Measurements from ENCODE around the gene HOXA13. TPM values are rescaled to one million over a fixed set of nuclear protein-coding genes. Genes with fewer than 3 reads are reported as not detected.
A peak's percentile ranks its signal among the peaks of the same experiment; 100 is the strongest.

The HOXA13 gene
- total RNA-seq, 2 experiments from 2014 or later: not detected

DNA sequence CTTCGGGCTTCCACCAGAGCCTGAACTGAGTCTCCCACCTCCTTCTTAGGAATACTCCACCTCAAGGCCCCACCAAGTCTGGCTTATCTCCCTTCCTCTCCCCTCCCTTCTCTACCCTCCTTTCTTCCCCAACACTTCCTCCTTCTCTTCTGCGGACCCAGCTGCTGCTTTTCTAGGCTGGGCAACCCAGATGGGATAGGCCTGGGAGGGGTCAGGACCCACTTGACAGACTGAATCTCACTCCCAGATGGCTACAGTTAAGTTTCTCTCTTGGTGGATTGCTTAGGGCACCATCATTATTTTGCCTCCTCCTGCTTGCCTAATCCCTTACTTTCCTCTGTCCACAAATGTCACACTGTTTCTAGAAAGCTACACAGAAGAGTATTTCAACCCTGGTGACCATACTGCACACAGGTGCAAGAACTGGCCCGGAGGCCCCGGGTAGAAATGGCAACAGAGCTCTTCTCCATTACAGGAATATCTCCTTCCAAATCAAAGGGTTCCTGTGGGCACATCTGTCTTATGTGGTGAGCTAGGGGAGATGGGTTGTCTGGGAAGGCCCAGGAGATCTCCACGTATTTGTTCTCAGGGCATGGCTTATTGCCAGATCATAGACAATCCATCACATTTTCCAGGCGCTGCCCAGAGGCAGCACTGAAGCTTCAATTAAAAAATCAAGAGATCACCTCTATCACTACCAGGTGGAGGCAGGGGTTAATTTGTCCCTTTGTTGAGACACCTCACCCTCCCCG is 9.7 kb downstream of the HOXA13 start:
- H3K36me3 Mint-ChIP-seq: no peaks in the 10 kb centered on the region
- ATAC-seq (no peak), DNase-seq (no peak)
- peaks cover 24% of the 10 kb centered on the region for H3K4me1 Mint-ChIP-seq
- no peaks in the 10 kb centered on the region for H3K9me3 Mint-ChIP-seq (ENCODE audit: low read depth)
- peaks cover 97% of the 10 kb centered on the region for H3K27me3 Mint-ChIP-seq
- H3K4me3 Mint-ChIP-seq: no peak overlapping the region
- CTCF ChIA-PET: interaction anchor here (0.6 to 3.2 kb wide), 4 partner anchors 11 to 67 kb away, joined by 3 to 12 read pairs (median 8); no protein-coding TSS in a partner anchor
- no peak overlapping the region for H3K27ac Mint-ChIP-seq

DNA sequence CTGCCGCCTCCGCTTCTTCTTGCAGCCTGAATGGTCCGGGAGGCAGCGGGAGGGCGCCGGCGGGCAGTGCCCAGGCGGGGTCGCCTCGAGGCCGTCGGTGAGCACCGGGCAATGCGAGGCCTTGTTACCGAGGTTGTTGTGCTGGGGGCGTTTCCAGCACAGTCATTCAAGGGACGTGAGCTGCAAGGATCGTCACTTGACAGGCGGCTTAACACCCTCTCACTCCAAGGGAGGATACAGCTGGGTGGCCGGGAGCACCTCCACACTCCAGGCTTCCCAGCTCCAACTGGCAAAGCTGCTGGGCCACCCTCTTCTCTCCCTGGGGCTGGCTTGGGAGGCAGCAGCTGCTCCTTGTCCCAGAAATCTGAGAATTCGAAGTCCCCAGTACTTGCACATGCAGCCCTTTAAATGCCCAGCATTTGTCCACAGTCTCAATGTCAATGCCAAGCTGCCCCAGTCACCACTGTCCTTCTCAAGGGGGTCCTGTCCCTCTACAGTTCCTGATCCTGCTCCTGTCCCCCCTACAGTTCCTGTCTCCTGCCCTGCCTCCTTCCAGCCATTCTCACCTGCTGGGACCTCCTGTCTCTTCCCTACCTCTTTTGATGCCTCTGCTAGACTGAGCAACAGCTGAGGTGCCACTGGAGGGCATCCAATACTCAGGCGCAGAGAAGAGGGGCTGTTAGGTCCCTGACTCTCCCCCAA is 10.4 kb downstream of the HOXA13 start:
- no peak overlapping the region for H3K27ac Mint-ChIP-seq

DNA sequence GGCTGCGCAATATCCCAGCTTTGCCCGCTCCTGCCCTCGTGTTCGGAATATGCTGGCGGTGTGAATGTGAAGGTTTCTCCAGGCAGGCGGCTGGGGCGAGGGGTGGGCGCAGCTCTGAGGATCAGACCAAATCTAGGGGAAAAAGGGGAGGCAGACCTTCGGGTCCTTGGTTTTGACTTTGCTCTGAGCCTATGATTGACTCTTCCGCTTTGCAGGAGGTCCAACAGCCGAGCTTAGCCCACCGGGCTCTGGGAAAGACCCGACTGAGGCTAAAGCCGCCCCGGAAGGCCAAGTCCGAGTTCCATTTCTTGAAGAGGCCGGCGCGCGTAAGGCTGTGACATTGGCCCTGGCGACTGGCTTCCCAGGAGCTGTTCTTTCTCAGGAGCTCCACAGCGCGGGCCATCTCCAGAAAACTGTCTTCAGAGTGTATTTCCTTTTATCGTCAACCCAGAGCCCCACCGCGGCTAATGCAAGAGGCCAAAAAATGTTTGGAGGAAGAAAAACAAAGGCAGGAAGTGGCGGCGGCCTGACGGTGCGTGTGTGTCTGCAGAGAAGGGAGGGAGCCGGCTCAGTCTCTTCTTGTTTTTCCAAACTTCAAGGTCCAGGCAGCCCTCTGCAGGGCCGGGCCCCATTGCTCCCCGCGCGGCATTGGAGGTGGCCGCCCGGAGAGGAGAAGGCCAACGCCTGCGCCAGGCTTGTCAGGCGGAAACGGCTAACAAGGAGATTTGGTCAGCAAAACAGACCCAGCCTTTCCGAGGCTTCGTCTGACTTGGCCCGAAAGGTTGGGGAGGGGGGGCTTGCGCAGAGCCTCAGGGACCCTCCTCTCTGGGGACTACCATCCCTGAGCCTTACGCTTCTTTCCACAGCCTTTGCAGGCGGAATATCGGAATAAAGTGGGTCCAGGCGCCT is 11.3 kb downstream of the HOXA13 start:
- H3K4me3 Mint-ChIP-seq: peak overlapping the region; percentile 53
- DNase-seq (peak; percentile 61), ATAC-seq (no peak)
- peaks cover 95% of the 10 kb centered on the region for H3K27me3 Mint-ChIP-seq
- H3K9me3 Mint-ChIP-seq (ENCODE audit: low read depth): no peaks in the 10 kb centered on the region
- H3K4me1 Mint-ChIP-seq: peaks cover 30% of the 10 kb centered on the region
- no peak overlapping the region for H3K27ac Mint-ChIP-seq
- CTCF ChIA-PET: interaction anchor here (1.2 to 2.6 kb wide), 2 partner anchors 12 to 38 kb away, joined by 3 to 7 read pairs; no protein-coding TSS in a partner anchor
- no peaks in the 10 kb centered on the region for H3K36me3 Mint-ChIP-seq

More for the DNA sequence above, 10.4 kb downstream of the HOXA13 start:
- DNase-seq: no peak
- H3K9me3 Mint-ChIP-seq (ENCODE audit: low read depth): no peaks in the 10 kb centered on the region
- H3K4me1 Mint-ChIP-seq: peaks cover 30% of the 10 kb centered on the region
- no peaks in the 10 kb centered on the region for H3K36me3 Mint-ChIP-seq
- H3K27me3 Mint-ChIP-seq: peaks cover 97% of the 10 kb centered on the region
- CTCF ChIA-PET: interaction anchor here (2.4 to 3.2 kb wide), 3 partner anchors 10 to 39 kb away, joined by 7 to 12 read pairs (median 8); no protein-coding TSS in a partner anchor
- no peak overlapping the region for H3K4me3 Mint-ChIP-seq
- ATAC-seq: no peak

DNA sequence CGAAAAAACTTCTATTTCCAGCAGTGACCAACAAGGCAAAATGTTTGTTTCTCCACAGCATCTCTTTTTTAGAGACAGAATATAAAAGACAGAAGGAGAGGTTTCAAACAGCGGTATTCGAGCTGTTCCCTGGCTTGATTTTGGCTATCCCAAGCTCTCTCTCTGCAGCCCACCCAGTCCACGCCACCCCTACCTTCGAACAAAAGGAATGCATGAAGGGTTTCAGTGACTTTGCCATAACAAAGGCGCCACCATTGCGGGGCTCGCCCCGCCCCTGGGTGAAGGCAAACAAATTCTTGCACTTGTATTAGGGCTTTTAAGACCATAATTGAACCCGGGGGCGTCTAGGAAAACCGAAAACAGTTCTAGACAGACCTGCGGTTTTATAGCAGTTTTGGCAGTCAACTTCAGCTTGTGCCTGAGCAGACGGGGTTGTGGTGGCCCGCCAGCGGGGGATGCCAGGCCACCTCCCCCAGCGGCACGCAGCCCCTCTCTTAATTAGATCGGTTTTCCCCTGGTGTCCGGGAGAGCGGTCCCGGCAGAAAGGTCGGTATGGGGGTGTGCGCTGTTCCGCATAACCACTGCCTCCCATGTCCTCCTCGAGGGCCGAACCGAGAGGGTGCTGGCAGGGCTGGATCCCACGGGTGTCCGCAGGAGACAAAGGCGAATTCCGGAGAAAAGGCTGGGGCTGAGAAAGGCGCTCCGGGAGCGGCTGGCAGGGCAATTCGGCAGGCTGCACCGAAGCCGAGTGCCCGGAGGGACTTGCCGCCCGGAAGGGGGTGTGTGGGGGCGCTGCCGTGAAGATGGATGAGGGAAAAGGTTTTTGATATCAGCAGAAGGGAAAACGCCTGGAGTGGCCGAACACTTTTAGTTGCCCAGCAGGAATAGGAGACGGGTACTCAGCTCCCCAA is 12.2 kb downstream of the HOXA13 start:
- peak overlapping the region; percentile 53 for H3K4me3 Mint-ChIP-seq
- H3K36me3 Mint-ChIP-seq: no peaks in the 10 kb centered on the region
- CTCF ChIA-PET: interaction anchor here (0.9 to 2.1 kb wide), 9 partner anchors 8 to 91 kb away, joined by 3 to 12 read pairs (median 4); no protein-coding TSS in a partner anchor
- DNase-seq (no peak), ATAC-seq (no peak)
- H3K27me3 Mint-ChIP-seq: peaks cover 95% of the 10 kb centered on the region
- no peaks in the 10 kb centered on the region for H3K9me3 Mint-ChIP-seq (ENCODE audit: low read depth)
- H3K27ac Mint-ChIP-seq: no peak overlapping the region
- peaks cover 29% of the 10 kb centered on the region for H3K4me1 Mint-ChIP-seq

DNA sequence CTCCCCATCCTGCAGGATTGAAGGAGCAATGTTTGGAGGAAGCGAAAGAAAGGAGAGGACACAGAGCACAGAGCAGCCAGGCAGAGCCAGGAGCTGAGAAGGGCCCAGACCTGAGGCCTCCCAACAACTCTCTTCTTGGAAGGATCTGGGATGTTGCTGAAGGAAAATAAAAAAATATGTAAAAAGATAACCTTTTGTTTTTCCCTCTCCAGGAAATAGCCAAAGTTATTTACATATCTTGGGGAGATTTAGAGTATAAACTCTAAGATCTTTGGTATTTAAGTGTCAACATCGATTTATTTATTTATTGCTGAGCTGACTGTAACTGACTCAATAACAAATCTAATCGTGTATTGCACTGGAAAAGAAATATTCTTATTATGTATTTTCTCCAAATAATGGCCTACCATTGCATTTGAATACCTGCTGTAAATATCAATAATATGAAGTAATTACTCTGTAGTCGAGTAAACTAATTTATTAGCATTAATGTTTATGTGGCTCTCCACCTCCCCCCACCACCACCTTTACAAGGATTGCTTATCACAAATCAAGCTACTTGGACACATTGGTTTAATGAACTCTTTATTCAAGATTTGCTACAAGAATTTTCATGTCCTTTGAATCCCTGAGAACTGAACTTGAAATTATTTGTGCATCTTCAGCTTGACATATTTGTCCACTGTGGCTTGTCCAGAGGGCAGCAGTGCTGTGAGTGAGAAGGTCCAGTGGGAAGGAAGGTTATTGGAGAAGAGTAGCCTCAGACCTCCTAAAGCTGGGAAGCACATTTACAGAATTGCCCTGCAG is 13.0 kb downstream of the HOXA13 start:
- Mint-ChIP-seq H3K4me3 (no peak overlapping the region), H3K4me1 (peaks cover 28% of the 10 kb centered on the region), H3K27me3 (peaks cover 96% of the 10 kb centered on the region), H3K27ac (no peak overlapping the region), H3K9me3 (ENCODE audit: low read depth) (no peaks in the 10 kb centered on the region), H3K36me3 (no peaks in the 10 kb centered on the region)
- DNase-seq (no peak), ATAC-seq (no peak)
- CTCF ChIA-PET: interaction anchor here (0.9 to 2.1 kb wide), 8 partner anchors 8 to 90 kb away, joined by 3 to 12 read pairs (median 4); no protein-coding TSS in a partner anchor

DNA sequence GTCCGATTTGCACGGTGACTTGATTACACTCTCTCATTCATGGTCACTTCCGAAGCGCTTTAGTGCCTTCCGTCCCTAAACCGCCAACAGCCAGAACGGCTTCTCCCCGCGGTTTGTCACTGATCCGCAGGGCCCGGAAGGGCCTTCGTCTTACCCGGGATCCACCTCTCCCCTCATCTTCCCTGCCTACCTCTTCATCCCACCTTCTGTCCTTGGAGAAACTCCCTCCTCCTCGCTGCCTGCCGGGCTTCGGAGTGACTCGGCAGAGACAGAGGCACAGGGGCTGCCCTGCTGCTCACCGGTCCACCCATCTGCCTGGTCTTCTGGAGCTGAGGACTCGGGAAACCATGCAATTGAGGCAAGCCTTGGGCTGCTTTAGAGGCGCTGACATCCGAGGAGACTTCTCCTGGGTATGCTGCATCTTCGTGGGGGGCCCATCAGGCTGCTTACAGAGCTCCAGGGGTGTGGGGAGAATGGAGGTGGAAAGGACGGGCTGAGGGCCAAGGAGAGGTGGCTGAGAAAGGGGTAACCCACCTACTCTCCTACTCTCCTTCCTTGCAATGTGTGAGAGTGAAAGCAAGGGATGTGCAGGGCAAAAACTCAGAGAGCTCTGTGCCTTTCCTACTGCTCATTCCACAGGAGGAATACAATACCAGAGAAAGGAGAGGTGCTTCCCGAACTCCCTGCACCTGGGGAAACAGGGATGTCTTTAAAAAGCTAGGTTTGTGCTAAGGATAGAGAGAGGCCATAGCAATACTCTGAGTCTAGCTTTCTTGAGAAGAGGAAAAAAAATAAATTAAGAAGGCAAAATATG is 13.8 kb downstream of the HOXA13 start:
- Mint-ChIP-seq H3K9me3 (ENCODE audit: low read depth) (no peaks in the 10 kb centered on the region), H3K4me1 (peaks cover 28% of the 10 kb centered on the region), H3K27me3 (peaks cover 95% of the 10 kb centered on the region), H3K27ac (peak overlapping the region; percentile 68), H3K4me3 (peak overlapping the region; percentile 29), H3K36me3 (no peaks in the 10 kb centered on the region)
- ATAC-seq: no peak
- DNase-seq: no peak
- CTCF ChIA-PET: interaction anchor here (1.2 to 2.1 kb wide), 5 partner anchors 7 to 27 kb away, joined by 3 to 12 read pairs (median 4); no protein-coding TSS in a partner anchor

DNA sequence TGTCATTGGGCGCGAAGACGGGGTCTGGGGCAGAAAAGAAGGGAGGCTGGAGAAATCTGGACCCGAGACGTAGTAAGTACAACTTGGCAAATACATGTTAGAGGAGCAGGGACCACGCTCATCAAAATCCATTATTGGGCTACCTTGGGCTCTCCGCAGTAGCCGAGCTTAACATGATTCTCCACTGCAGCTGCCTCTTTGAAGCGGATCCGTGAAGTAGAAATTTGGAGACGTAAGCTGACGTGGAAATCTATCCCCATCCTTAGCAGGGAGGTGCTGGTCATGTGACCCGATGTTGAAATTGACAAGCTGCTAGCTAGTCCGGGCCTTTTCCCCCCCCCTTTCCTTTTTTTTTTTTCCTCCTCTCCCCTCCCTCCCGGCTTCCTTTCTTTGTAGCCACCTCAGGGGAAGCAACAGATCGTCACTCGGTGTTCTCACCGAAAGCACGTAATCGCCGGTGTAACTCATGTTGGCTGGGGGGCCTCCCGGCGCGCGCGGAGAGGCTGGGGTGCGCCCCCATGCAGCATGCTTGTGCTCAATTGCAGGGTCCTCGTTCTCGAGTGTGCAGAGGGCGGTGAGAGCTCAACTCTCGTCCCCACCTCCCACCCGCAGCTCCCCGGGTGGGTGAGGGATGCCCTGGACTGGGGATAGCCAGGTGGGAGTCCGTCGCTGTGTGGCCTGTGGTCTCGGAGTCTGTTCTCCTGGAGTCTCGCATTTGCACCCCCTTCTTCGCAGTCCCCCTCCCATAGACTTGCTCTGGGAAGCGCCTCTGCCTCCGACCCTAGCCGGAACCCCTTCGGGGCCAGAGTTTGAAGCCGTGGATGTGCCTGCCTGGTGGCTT is 14.7 kb downstream of the HOXA13 start, which contains the start of gene HOXA11:
TSS of gene HOXA11 (minus strand) at position 220 of the 841 bp plus-strand sequence. CDS start at position 132, 88 bp downstream.
- Mint-ChIP-seq H3K27me3 (peaks cover 90% of the 10 kb centered on the region), H3K27ac (peak within 1 kb of the TSS; percentile 69), H3K9me3 (ENCODE audit: low read depth) (no peaks in the 10 kb centered on the region), H3K4me3 (peak within 1 kb of the TSS; percentile 60), H3K4me1 (peaks cover 28% of the 10 kb centered on the region), H3K36me3 (no peaks in the 10 kb centered on the region)
- CTCF ChIA-PET: interaction anchor here (0.7 to 2.1 kb wide), 2 partner anchors 10 to 11 kb away, joined by 3 to 12 read pairs; no protein-coding TSS in a partner anchor
- DNase-seq: no peak
- ATAC-seq: no peak

DNA sequence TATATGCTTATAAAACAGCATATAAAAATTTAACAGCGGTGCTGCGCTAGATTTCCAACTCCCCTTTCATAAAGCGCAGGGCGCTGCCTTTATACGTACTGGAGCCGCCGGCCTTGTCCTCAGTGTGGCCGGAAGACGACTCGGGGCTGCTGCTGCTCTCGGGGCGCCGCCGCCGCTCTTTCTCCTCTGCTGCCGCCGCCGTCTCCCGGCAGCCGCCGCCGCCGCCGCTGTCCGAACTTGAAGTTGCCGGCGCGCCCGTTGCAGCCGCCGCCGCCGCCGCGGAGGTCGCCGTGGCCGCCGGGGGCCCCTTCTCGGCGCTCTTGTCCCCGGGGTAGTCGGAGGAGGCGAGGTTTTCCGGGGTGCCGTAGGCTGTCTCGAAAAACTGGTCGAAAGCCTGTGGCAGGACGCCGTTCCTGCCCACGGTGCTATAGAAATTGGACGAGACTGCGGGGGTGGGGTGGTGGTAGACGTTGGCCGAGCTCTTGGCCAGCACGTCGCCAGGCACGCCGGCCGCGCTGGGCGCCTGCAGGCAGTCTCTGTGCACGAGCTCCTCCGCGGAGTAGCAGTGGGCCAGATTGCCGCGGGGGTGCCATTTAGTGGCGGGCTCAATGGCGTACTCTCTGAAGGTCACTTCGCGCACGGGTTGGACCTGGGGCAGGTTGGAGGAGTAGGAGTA is 15.4 kb downstream of the HOXA13 start:
- H3K9me3 Mint-ChIP-seq (ENCODE audit: low read depth): no peaks in the 10 kb centered on the region
- no peak for DNase-seq
- no peaks in the 10 kb centered on the region for H3K36me3 Mint-ChIP-seq
- peak overlapping the region; percentile 60 for H3K4me3 Mint-ChIP-seq
- ATAC-seq: no peak
- peaks cover 88% of the 10 kb centered on the region for H3K27me3 Mint-ChIP-seq
- peaks cover 32% of the 10 kb centered on the region for H3K4me1 Mint-ChIP-seq
- CTCF ChIA-PET: interaction anchor here (0.7 to 2.0 kb wide), 2 partner anchors 11 to 12 kb away, joined by 3 to 13 read pairs; no protein-coding TSS in a partner anchor
- H3K27ac Mint-ChIP-seq: peak overlapping the region; percentile 69

DNA sequence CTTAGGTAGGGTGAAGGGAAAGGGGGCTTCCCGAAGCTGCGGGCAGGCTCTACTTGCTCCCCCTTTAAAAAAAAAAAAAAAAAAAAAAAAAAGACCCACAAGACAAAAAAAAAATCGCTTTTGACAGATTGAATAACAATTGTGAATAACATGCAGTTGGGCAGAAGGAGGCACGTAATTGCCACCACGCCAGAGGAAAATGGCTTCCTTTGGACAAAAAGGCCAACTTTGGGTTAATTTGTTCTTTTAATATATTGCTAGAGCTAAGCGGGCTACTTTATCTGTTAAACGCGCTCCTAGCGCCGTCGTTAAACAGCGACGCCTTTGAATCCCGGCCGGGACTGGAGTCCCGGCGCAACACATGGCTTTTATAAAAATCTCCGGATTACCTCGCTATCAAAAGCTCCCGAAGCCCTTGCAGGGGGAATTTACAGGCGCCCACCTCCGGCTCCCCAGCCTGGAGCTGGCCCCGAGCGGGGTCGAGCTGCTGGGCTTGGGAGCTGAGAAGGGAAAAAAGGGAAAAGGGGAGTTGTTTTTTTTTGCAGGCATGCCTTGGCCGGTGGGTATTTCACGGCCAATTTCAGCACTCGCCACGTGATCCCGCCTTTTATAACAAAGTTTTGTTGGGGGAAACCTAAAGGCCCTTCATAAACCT is 16.1 kb downstream of the HOXA13 start:
- Mint-ChIP-seq H3K9me3 (ENCODE audit: low read depth) (no peaks in the 10 kb centered on the region), H3K27me3 (peaks cover 88% of the 10 kb centered on the region), H3K4me1 (peaks cover 31% of the 10 kb centered on the region), H3K36me3 (no peaks in the 10 kb centered on the region), H3K4me3 (no peak overlapping the region), H3K27ac (no peak overlapping the region)
- CTCF ChIA-PET: interaction anchor here (1.0 to 2.0 kb wide), 2 partner anchors 12 to 23 kb away, joined by 3 to 13 read pairs; no protein-coding TSS in a partner anchor
- no peak for DNase-seq
- no peak for ATAC-seq

Data from activated CD8-positive, alpha-beta memory T cell treated with anti-CD3 and anti-CD28 coated beads, Interleukin-2, amount 10 ng/mL, durations not matched to agents 7 days and 5 days (primary cell).